Endothelial cell (in vitro differentiated cells): Measurements from ENCODE around the gene EFNA5. TPM values are rescaled to one million over a fixed set of nuclear protein-coding genes. Genes with fewer than 3 reads are reported as not detected.

Experiments
- DNase-seq: peaks from one replicate; pipeline ENCODE4 v3.0.0; 2021; ENCODE audit warnings: low spot score
- H3K27ac Mint-ChIP-seq: one replicate; pipeline ENCODE4 v1.8.0; 2021; ENCODE audit warnings: mixed read lengths, inconsistent platforms; ENCODE audit not compliant: unreplicated experiment
- H3K27me3 Mint-ChIP-seq: one replicate; pipeline ENCODE4 v1.8.0; 2021; ENCODE audit warnings: mild to moderate bottlenecking, moderate library complexity, mixed read lengths, inconsistent platforms; ENCODE audit not compliant: unreplicated experiment
- H3K36me3 Mint-ChIP-seq: one replicate; pipeline ENCODE4 v1.8.0; 2021; ENCODE audit warnings: mild to moderate bottlenecking, low read depth, mixed read lengths, inconsistent platforms; ENCODE audit not compliant: unreplicated experiment
- H3K4me1 Mint-ChIP-seq: one replicate; pipeline ENCODE4 v1.8.0; 2021; ENCODE audit warnings: mild to moderate bottlenecking, mixed read lengths, inconsistent platforms; ENCODE audit not compliant: unreplicated experiment
- H3K4me3 Mint-ChIP-seq: one replicate; pipeline ENCODE4 v1.8.0; 2021; ENCODE audit warnings: mild to moderate bottlenecking, mixed read lengths, inconsistent platforms; ENCODE audit not compliant: unreplicated experiment
- H3K9me3 Mint-ChIP-seq: one replicate; pipeline ENCODE4 v1.8.0; 2021; ENCODE audit warnings: mixed read lengths, inconsistent platforms; ENCODE audit not compliant: unreplicated experiment
- total RNA-seq: library from RNA; stranded (reverse); fragmentation: NEBNext Ultra II Directional; extraction: Animal tissue kit (Norgen Biotek cat#: 25700); gene quantifications from one replicate; pipeline ENCODE4 v1.2.1, GENCODE V29; 2021; ENCODE audit not compliant: unreplicated experiment
- TF ChIP-seq, protein P1 (sequence below): fragments of 200-600 bp; sonication (generic); IDR thresholded peaks from one replicate; pipeline ENCODE4 v1.5.0; 2021; ENCODE audit warnings: antibody characterized with exemption; ENCODE audit not compliant: unreplicated experiment

EFNA5 gene
- total RNA-seq, 1 donor from 2014 or later, result 8.8 TPM

- TF ChIP-seq, protein P1, sequence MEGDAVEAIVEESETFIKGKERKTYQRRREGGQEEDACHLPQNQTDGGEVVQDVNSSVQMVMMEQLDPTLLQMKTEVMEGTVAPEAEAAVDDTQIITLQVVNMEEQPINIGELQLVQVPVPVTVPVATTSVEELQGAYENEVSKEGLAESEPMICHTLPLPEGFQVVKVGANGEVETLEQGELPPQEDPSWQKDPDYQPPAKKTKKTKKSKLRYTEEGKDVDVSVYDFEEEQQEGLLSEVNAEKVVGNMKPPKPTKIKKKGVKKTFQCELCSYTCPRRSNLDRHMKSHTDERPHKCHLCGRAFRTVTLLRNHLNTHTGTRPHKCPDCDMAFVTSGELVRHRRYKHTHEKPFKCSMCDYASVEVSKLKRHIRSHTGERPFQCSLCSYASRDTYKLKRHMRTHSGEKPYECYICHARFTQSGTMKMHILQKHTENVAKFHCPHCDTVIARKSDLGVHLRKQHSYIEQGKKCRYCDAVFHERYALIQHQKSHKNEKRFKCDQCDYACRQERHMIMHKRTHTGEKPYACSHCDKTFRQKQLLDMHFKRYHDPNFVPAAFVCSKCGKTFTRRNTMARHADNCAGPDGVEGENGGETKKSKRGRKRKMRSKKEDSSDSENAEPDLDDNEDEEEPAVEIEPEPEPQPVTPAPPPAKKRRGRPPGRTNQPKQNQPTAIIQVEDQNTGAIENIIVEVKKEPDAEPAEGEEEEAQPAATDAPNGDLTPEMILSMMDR, result no peak
- Mint-ChIP-seq H3K27me3 (no peaks in the 10 kb centered on the region), H3K36me3 (no peaks in the 10 kb centered on the region), H3K27ac (no peak overlapping the region), H3K4me1 (no peaks in the 10 kb centered on the region), H3K4me3 (no peak overlapping the region), H3K9me3 (no peaks in the 10 kb centered on the region)
- no peak for DNase-seq
Measured at GRCh38 chr5:107426872-107427271, 243.9 kb downstream of the EFNA5 start.

GRCh38 chr5:107426209-107426608, 244.5 kb downstream of the EFNA5 start:
- H3K9me3 Mint-ChIP-seq, result no peaks in the 10 kb centered on the region
- no peaks in the 10 kb centered on the region for H3K27me3 Mint-ChIP-seq
- TF ChIP-seq, protein P1, result no peak
- H3K27ac Mint-ChIP-seq, result no peak overlapping the region
- no peaks in the 10 kb centered on the region for H3K4me1 Mint-ChIP-seq
- no peaks in the 10 kb centered on the region for H3K36me3 Mint-ChIP-seq
- DNase-seq, result no peak
- H3K4me3 Mint-ChIP-seq, result no peak overlapping the region

- no peaks in the 10 kb centered on the region for H3K4me1 Mint-ChIP-seq
- no peaks in the 10 kb centered on the region for H3K36me3 Mint-ChIP-seq
Measured at GRCh38 chr5:107425541-107426031, 245.2 kb downstream of the EFNA5 start.

DNA sequence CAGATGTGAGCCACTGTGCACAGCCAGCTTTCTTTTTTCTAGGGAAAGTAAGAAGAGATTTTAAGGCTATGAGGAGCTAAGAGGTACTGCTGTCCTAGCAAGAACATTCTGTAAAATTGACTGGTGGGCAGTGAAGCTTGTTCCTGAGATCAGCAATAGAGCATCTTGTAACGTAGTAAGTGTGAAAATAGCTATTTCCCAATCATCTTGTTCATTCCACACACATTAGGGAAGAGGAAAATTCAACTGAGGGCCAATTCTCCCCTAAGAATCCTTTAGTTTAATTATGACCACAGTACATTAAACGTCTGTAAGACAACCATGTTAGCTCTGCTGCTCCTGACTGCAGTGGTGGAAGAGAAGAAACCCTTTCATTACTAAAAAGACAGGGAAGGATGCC, 246.2 kb downstream of the EFNA5 start:
- H3K27ac Mint-ChIP-seq, result no peak overlapping the region

More at GRCh38 chr5:107425541-107426031, 245.2 kb downstream of the EFNA5 start:
- no peak for DNase-seq
- Mint-ChIP-seq H3K27ac (no peak overlapping the region), H3K4me3 (no peak overlapping the region), H3K27me3 (no peaks in the 10 kb centered on the region), H3K9me3 (no peaks in the 10 kb centered on the region)
- TF ChIP-seq, protein P1, result no peak

GRCh38 chr5:107422494-107422893, 248.2 kb downstream of the EFNA5 start:
- no peak for DNase-seq
- TF ChIP-seq, protein P1, result no peak
- H3K4me3 Mint-ChIP-seq, result no peak overlapping the region

More for the DNA sequence above, 246.2 kb downstream of the EFNA5 start:
- Mint-ChIP-seq H3K4me1 (no peaks in the 10 kb centered on the region), H3K27me3 (no peaks in the 10 kb centered on the region), H3K9me3 (no peaks in the 10 kb centered on the region), H3K36me3 (no peaks in the 10 kb centered on the region), H3K4me3 (no peak overlapping the region)
- no peak for DNase-seq
- TF ChIP-seq, protein P1, result no peak

More at GRCh38 chr5:107422494-107422893, 248.2 kb downstream of the EFNA5 start:
- H3K4me1 Mint-ChIP-seq, result no peaks in the 10 kb centered on the region
- H3K9me3 Mint-ChIP-seq, result no peaks in the 10 kb centered on the region
- H3K27ac Mint-ChIP-seq, result no peak overlapping the region
- H3K36me3 Mint-ChIP-seq, result no peaks in the 10 kb centered on the region
- H3K27me3 Mint-ChIP-seq, result no peaks in the 10 kb centered on the region
